H1 (cell line): ENCODE results near the gene LAMA3. TPM values are rescaled to one million over a fixed set of nuclear protein-coding genes. Genes with fewer than 3 reads are reported as not detected.

Experiments used
- CTCF ChIA-PET: fragments of 300-600 bp; sonication (Branson Sonifier 250); formaldehyde crosslinking; loops from one replicate; lab custom pipeline; 2021; ENCODE audit not compliant: partially characterized antibody; lab: Charles Lee
- POLR2A ChIA-PET: fragments of 300-600 bp; sonication (Branson Sonifier 250); formaldehyde crosslinking; loops from one replicate; lab custom pipeline; 2021; ENCODE audit warnings: inconsistent platforms; ENCODE audit not compliant: partially characterized antibody; lab: Charles Lee
- DNase-seq, 2 experiments: peaks; one replicate each; pipeline versions ENCODE4 v3.0.0 to v3.0.0-alpha.2; 2010 to 2022; ENCODE audit warnings: low spot score in 2 of 2, low read depth in 1 of 2, mixed read lengths in 1 of 2
- FAIRE-seq: peaks from 2 replicates; lab custom pipeline; 2011; peaks lifted over from hg19 to GRCh38; lab: Jason Lieb, UNC
- H2AFZ ChIP-seq: 2 replicates; pipeline ENCODE4 v1.8.1; 2012; ENCODE audit warnings: low read length, inconsistent platforms
- H2AK5ac ChIP-seq: 2 replicates; pipeline ENCODE4 v1.6.1; 2013; ENCODE audit warnings: low read depth, low read length
- H2BK120ac ChIP-seq: replicated peaks from 2 replicates; pipeline ENCODE3; 2013; ENCODE audit warnings: low read depth, low read length, inconsistent platforms
- H2BK12ac ChIP-seq: 2 replicates; pipeline ENCODE4 v1.6.1; 2013; ENCODE audit warnings: low read depth, low read length
- H2BK15ac ChIP-seq: 2 replicates; pipeline ENCODE4 v1.6.1; 2013; ENCODE audit warnings: low read length
- H2BK20ac ChIP-seq: 2 replicates; pipeline ENCODE4 v1.6.1; 2013; ENCODE audit warnings: low read length
- H2BK5ac ChIP-seq: 2 replicates; pipeline ENCODE4 v1.6.1; 2013; ENCODE audit warnings: low read depth, low read length
- H3K14ac ChIP-seq: 2 replicates; pipeline ENCODE4 v1.6.1; 2013; ENCODE audit warnings: inconsistent platforms; ENCODE audit not compliant: insufficient read length
- H3K18ac ChIP-seq: 2 replicates; pipeline ENCODE4 v1.6.1; 2013; ENCODE audit warnings: low read length; ENCODE audit errors: extremely low read depth
- H3K23ac ChIP-seq: 2 replicates; pipeline ENCODE4 v1.6.1; 2013; ENCODE audit warnings: inconsistent platforms; ENCODE audit not compliant: insufficient read length
- H3K23me2 ChIP-seq: 2 replicates; pipeline ENCODE4 v1.6.1; 2013; ENCODE audit warnings: low read depth, low read length
- H3K27ac ChIP-seq: 2 replicates; pipeline ENCODE4 v1.6.1; 2011; ENCODE audit warnings: low read depth, low read length, inconsistent platforms
- H3K27me3 ChIP-seq, 4 experiments: replicated peaks in 1 of 4; 1 replicate in 1 of 4; 2 replicates in 3 of 4; pipeline versions ENCODE4 v1.6.1 to v1.8.1; 2011 to 2013; ENCODE audit warnings: low read length in 3 of 4, mild to moderate bottlenecking in 3 of 4, inconsistent platforms in 2 of 4, mixed read lengths in 2 of 4, moderate library complexity in 1 of 4; ENCODE audit not compliant: control insufficient read depth in 3 of 4, insufficient read depth in 3 of 4; ENCODE audit errors: extremely low read depth in 1 of 4
- H3K36me3 ChIP-seq, 4 experiments: 2 replicates each; pipeline versions ENCODE4 v1.6.1 to v1.8.1; 2011 to 2013; ENCODE audit warnings: mild to moderate bottlenecking in 4 of 4, low read length in 3 of 4, moderate library complexity in 2 of 4, control low read depth in 1 of 4, inconsistent platforms in 1 of 4; ENCODE audit not compliant: insufficient read depth in 4 of 4, control insufficient read depth in 2 of 4
- H3K4ac ChIP-seq: replicated peaks from 2 replicates; pipeline ENCODE3; 2013; ENCODE audit warnings: low read length, low read depth, mixed read lengths, inconsistent platforms; ENCODE audit not compliant: insufficient read length
- H3K4me1 ChIP-seq, 4 experiments: replicated peaks in 1 of 4; 1 replicate in 1 of 4; 2 replicates in 3 of 4; pipeline versions ENCODE4 v1.6.1 to v1.8.1; 2011 to 2013; ENCODE audit warnings: low read length in 3 of 4, inconsistent platforms in 2 of 4, mixed read lengths in 1 of 4; ENCODE audit not compliant: insufficient read depth in 4 of 4, control insufficient read depth in 3 of 4
- H3K4me2 ChIP-seq, 2 experiments: 2 replicates each; pipeline versions ENCODE4 v1.6.1 to v1.8.1; 2011 to 2013; ENCODE audit warnings: low read depth in 2 of 2, low read length in 2 of 2, control low read depth in 1 of 2, inconsistent platforms in 1 of 2, mild to moderate bottlenecking in 1 of 2; ENCODE audit not compliant: insufficient read depth in 1 of 2
- H3K4me3 ChIP-seq, 4 experiments: fragments of 200-600, 300-600 bp in 1 of 4; sonication (generic), shearing (Covaris generic), sonication (Bioruptor Twin) in 1 of 4; 2 replicates each; pipeline versions ENCODE4 v1.5.1 to v1.8.1; 2011 to 2016; ENCODE audit warnings: low read length in 4 of 4, low read depth in 3 of 4, control low read depth in 2 of 4, inconsistent platforms in 2 of 4, mild to moderate bottlenecking in 2 of 4, mixed read lengths in 1 of 4, moderate library complexity in 1 of 4; ENCODE audit not compliant: insufficient read depth in 2 of 4; ENCODE audit errors: extremely low read depth in 1 of 4
- H3K56ac ChIP-seq: replicated peaks from 2 replicates; pipeline ENCODE3; 2013; ENCODE audit warnings: low read depth, mild to moderate bottlenecking, mixed read lengths, low read length, inconsistent platforms; ENCODE audit not compliant: insufficient read length
- H3K79me1 ChIP-seq: 2 replicates; pipeline ENCODE4 v1.6.1; 2013; ENCODE audit warnings: low read depth, low read length, control low read depth
- H3K79me2 ChIP-seq, 2 experiments: 2 replicates each; pipeline versions ENCODE4 v1.6.1 to v1.8.1; 2012 to 2013; ENCODE audit warnings: low read length in 2 of 2, mild to moderate bottlenecking in 2 of 2, inconsistent platforms in 1 of 2; ENCODE audit not compliant: insufficient read depth in 2 of 2, control insufficient read depth in 1 of 2
- H3K9ac ChIP-seq, 4 experiments: replicated peaks in 1 of 4; 1 replicate in 1 of 4; 2 replicates in 3 of 4; pipeline versions ENCODE4 v1.6.1 to v1.8.1; 2011 to 2013; ENCODE audit warnings: low read depth in 3 of 4, low read length in 3 of 4, control low read depth in 2 of 4, mild to moderate bottlenecking in 2 of 4, moderate library complexity in 2 of 4, inconsistent platforms in 1 of 4; ENCODE audit errors: extremely low read depth in 1 of 4
- H3K9me3 ChIP-seq, 2 experiments: 2 replicates each; pipeline versions ENCODE4 v1.6.1 to v1.8.1; 2012 to 2013; ENCODE audit warnings: mild to moderate bottlenecking in 2 of 2, moderate library complexity in 2 of 2, control low read depth in 1 of 2, inconsistent platforms in 1 of 2, low read depth in 1 of 2, low read length in 1 of 2, mixed read lengths in 1 of 2; ENCODE audit not compliant: insufficient read depth in 2 of 2
- H4K20me1 ChIP-seq, 2 experiments: replicated peaks in 1 of 2; 2 replicates each; pipeline versions ENCODE3 to v1.8.1; 2011 to 2013; ENCODE audit warnings: inconsistent platforms in 2 of 2, low read length in 2 of 2, mild to moderate bottlenecking in 1 of 2; ENCODE audit not compliant: insufficient read depth in 2 of 2, control insufficient read depth in 1 of 2
- H4K5ac ChIP-seq: 2 replicates; pipeline ENCODE4 v1.6.1; 2013; ENCODE audit warnings: low read length, low read depth, mixed read lengths, inconsistent platforms; ENCODE audit not compliant: insufficient read length
- H4K8ac ChIP-seq: 2 replicates; pipeline ENCODE4 v1.8.0; 2013; ENCODE audit warnings: mild to moderate bottlenecking, moderate library complexity, low read length, inconsistent platforms; ENCODE audit not compliant: insufficient read depth; ENCODE audit errors: extremely low read depth
- H4K91ac ChIP-seq: replicated peaks from 2 replicates; pipeline ENCODE3; 2013; ENCODE audit warnings: low read length, mixed read lengths, inconsistent platforms; ENCODE audit not compliant: insufficient read length
- ATF3 ChIP-seq: IDR thresholded peaks from 2 replicates; pipeline ENCODE4 v1.6.1; 2011; ENCODE audit warnings: low read depth, mild to moderate bottlenecking, low read length; ENCODE audit not compliant: insufficient read depth
- BRCA1 ChIP-seq: IDR thresholded peaks from 2 replicates; pipeline ENCODE4 v1.6.1; 2012; ENCODE audit warnings: low read depth, low read length, improper control_type of control experiment
- CBX5 ChIP-seq: fragments of 300-800, 300-1000 bp; sonication (generic); IDR thresholded peaks from 2 replicates; pipeline ENCODE4 v1.7.1; 2016; ENCODE audit warnings: antibody characterized with exemption, low read length, low read depth
- CHD2 ChIP-seq: IDR thresholded peaks from 2 replicates; pipeline ENCODE4 v1.6.1; 2012; ENCODE audit warnings: low read length, improper control_type of control experiment
- EZH2 ChIP-seq: fragments of 200-600 bp; sonication (generic); IDR thresholded peaks from 2 replicates; pipeline ENCODE4 v1.7.1; 2012; ENCODE audit warnings: low read depth, mild to moderate bottlenecking, moderate library complexity, low read length, inconsistent platforms; ENCODE audit not compliant: severe bottlenecking
- HDAC6 ChIP-seq: IDR thresholded peaks from one replicate; pipeline ENCODE4 v1.7.1; 2012; ENCODE audit warnings: low read depth, mild to moderate bottlenecking, inconsistent platforms, low read length, moderate library complexity
- MAFK ChIP-seq: IDR thresholded peaks from 2 replicates; pipeline ENCODE4 v1.6.1; 2012; ENCODE audit warnings: low read depth, mild to moderate bottlenecking, improper control_type of control experiment, low read length
- POLR2AphosphoS5 ChIP-seq: IDR thresholded peaks from 2 replicates; pipeline ENCODE4 v1.6.1; 2011; ENCODE audit warnings: low read depth, low read length
- RAD21 ChIP-seq, 2 experiments: IDR thresholded peaks in 1 of 2; conservative IDR thresholded peaks in 1 of 2; 2 replicates each; pipeline ENCODE4 v1.6.1; 2011; ENCODE audit warnings: low read depth in 2 of 2, low read length in 2 of 2, improper control_type of control experiment in 1 of 2, inconsistent platforms in 1 of 2, mild to moderate bottlenecking in 1 of 2, moderate library complexity in 1 of 2
- SP1 ChIP-seq: IDR thresholded peaks from 2 replicates; pipeline ENCODE4 v1.6.1; 2011; ENCODE audit warnings: low read depth, low read length
- SRF ChIP-seq: IDR thresholded peaks from 2 replicates; pipeline ENCODE4 v1.6.1; 2011; ENCODE audit warnings: mild to moderate bottlenecking, low read depth, low read length, moderate library complexity
- TAF7 ChIP-seq: optimal IDR thresholded peaks from 2 replicates; pipeline ENCODE3; 2011; ENCODE audit warnings: low read depth, mild to moderate bottlenecking, inconsistent platforms, low read length, moderate library complexity, borderline replicate concordance
- WGBS, 2 experiments: shearing (Covaris generic) in 1 of 2; methylation state at CpG; one replicate each; pipeline versions ENCODE4 v1.1.6 to v1.1.7; 2013 to 2015; ENCODE audit warnings: low lambda C conversion rate in 2 of 2, mixed read lengths in 2 of 2, inconsistent platforms in 1 of 2, low coverage in 1 of 2, missing lambda C conversion rate in 1 of 2; ENCODE audit not compliant: insufficient replicate concordance in 2 of 2, insufficient coverage in 1 of 2, insufficient read length in 1 of 2; ENCODE audit errors: extremely low coverage in 1 of 2, missing lambda C conversion rate in 1 of 2; 5-methylcytosine and 5-hydroxymethylcytosine counted together
- polyA plus RNA-seq, 7 experiments: library from polyadenylated mRNA; depleted of rRNA in 3 of 7; stranded (reverse) in 5 of 7; unstranded in 2 of 7; fragments of >200 nt in 5 of 7; fragments of 200-250 nt in 2 of 7; gene quantifications; 1 replicate in 5 of 7; 2 replicates in 1 of 7; 4 replicates in 1 of 7; pipeline versions ENCODE4 v1.2.1 to v1.2.3, GENCODE V29; 2011 to 2013; ENCODE audit warnings: missing spikeins in 2 of 7, mixed read lengths in 2 of 7
- total RNA-seq: library from RNA; stranded (reverse); fragmentation: NEBNext Ultra II Directional; extraction: Animal tissue kit (Norgen Biotek cat#: 25700); gene quantifications from 2 replicates; pipeline ENCODE4 v1.2.1, GENCODE V29; 2021

The LAMA3 gene
- total and polyA plus RNA-seq, 2 of the 8 experiments (the other 6 are each of a cell fraction or from before 2014, with no cell fraction given) = 0.76 to 5.0 TPM

DNA sequence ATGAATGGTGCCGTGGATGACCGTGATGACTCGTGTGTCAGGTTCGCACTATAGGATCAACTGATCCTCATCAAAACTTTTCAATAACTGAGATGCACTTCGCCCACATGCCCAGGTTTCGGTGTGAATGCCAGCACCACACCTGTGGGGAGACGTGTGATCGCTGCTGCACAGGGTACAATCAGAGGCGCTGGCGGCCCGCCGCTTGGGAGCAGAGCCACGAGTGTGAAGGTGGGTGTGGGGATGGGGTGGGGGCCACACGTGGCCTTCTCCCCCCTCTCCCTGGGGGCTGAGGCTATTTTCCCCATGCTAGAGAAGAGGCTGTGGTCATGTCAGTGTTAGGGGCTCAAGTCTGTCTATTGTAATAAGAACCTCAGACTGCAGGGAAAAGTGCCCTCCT, 69.0 kb downstream of the LAMA3 start:
- Histone ChIP-seq H3K9ac (no peak overlapping the region), H3K23ac (no peak overlapping the region), H2AK5ac (no peak overlapping the region), H3K36me3 (no peaks in the 10 kb centered on the region), H3K79me2 (no peaks in the 10 kb centered on the region), H2BK12ac (no peak overlapping the region), H2BK5ac (no peak overlapping the region), H3K79me1 (no peaks in the 10 kb centered on the region), H3K14ac (no peak overlapping the region), H4K8ac (0 out of 2 replicates have a peak overlapping the region, but pooled peaks have one; percentile 2), H3K27me3 (no peaks in the 10 kb centered on the region), H3K4me3 (no peak overlapping the region), H3K23me2 (no peaks in the 10 kb centered on the region), H4K5ac (no peak overlapping the region), H3K56ac (no peak overlapping the region), H2AFZ (no peak overlapping the region), H3K27ac (no peak overlapping the region), H4K91ac (no peak overlapping the region), H3K4me1 (peaks cover 0 to 4% (median 2%) of the 10 kb centered on the region in 4 experiments; a peak in 1 of 7 replicates), H4K20me1 (no peaks in the 10 kb centered on the region), H2BK120ac (no peak overlapping the region), H2BK20ac (no peak overlapping the region), H3K18ac (no peak overlapping the region), H3K4me2 (no peak overlapping the region), H3K9me3 (no peaks in the 10 kb centered on the region), H2BK15ac (no peak overlapping the region), H3K4ac (no peak overlapping the region)
- POLR2A ChIA-PET = interaction anchor here (1.7 kb wide), 1 partner anchor 381 kb away, joined by 4 read pairs; the partner anchor contains the start of gene CABYR
- CTCF ChIA-PET = no interaction called here
- TF ChIP-seq ATF3 = no peak
- TF ChIP-seq TAF7 = no peak
- no peak for TF ChIP-seq POLR2AphosphoS5
- no peak for TF ChIP-seq HDAC6
- TF ChIP-seq EZH2 = no peak
- TF ChIP-seq CHD2 = no peak
- TF ChIP-seq SP1 = no peak
- TF ChIP-seq SRF = no peak
- TF ChIP-seq RAD21 (IDR thresholded peaks at IDR 0.05 in 1 of 2, conservative IDR thresholded peaks at IDR 0.05 in 1 of 2; ENCODE audit: low read depth in 2 of 2, low read length in 2 of 2) = no peak
- TF ChIP-seq CBX5 = no peak
- TF ChIP-seq MAFK = no peak
- TF ChIP-seq BRCA1 = no peak
- DNase-seq (no peak), FAIRE-seq (no peak)
- WGBS, 2 experiments = 73% methylated on average over 13 of the region's 14 CpGs; no CpG with 5 or more reads in 1 of the 2 experiments
